Keratinocyte (primary cell): ENCODE results near the gene ADM. TPM values are rescaled to one million over a fixed set of nuclear protein-coding genes. Genes with fewer than 3 reads are reported as not detected.

Experiments
- DNase-seq: peaks from one replicate; pipeline ENCODE4 v3.0.0-alpha.2; 2011; ENCODE audit warnings: low read depth, missing footprints, low spot score
- FAIRE-seq: peaks from 2 replicates; lab custom pipeline; 2011; peaks lifted over from hg19 to GRCh38; lab: Jason Lieb, UNC
- H2AFZ ChIP-seq: 2 replicates; pipeline ENCODE4 v1.6.0; 2012; ENCODE audit warnings: low read length, control low read depth, inconsistent platforms; ENCODE audit not compliant: control insufficient read depth
- H3K27ac ChIP-seq: 2 replicates; pipeline ENCODE4 v1.5.1; 2011; ENCODE audit warnings: low read length; ENCODE audit not compliant: control insufficient read depth, insufficient read depth
- H3K27me3 ChIP-seq: 3 replicates; pipeline ENCODE4 v1.6.0; 2011; ENCODE audit warnings: low read length; ENCODE audit not compliant: control insufficient read depth, insufficient read depth; ENCODE audit errors: extremely low read depth
- H3K36me3 ChIP-seq, 2 experiments: 2 replicates in 1 of 2; 3 replicates in 1 of 2; pipeline ENCODE4 v1.5.1; 2011; ENCODE audit warnings: low read length in 2 of 2, mild to moderate bottlenecking in 1 of 2; ENCODE audit not compliant: control insufficient read depth in 2 of 2, insufficient read depth in 2 of 2; ENCODE audit errors: extremely low read depth in 1 of 2
- H3K4me1 ChIP-seq: 3 replicates; pipeline ENCODE4 v1.5.1; 2011; ENCODE audit warnings: low read length; ENCODE audit not compliant: control insufficient read depth, insufficient read depth; ENCODE audit errors: extremely low read depth
- H3K4me2 ChIP-seq: 3 replicates; pipeline ENCODE4 v1.6.0; 2011; ENCODE audit warnings: low read depth, low read length; ENCODE audit not compliant: control insufficient read depth, insufficient read depth; ENCODE audit errors: extremely low read depth
- H3K4me3 ChIP-seq, 3 experiments: fragments of 200-600 bp in 1 of 3; sonication (generic) in 1 of 3; 2 replicates in 2 of 3; 3 replicates in 1 of 3; pipeline ENCODE4 v1.5.1; 2011 to 2016; ENCODE audit warnings: low read length in 3 of 3, mild to moderate bottlenecking in 3 of 3, control low read depth in 2 of 3, inconsistent platforms in 1 of 3, low read depth in 1 of 3, mixed read lengths in 1 of 3, mixed run types in 1 of 3, moderate library complexity in 1 of 3; ENCODE audit not compliant: control insufficient read depth in 2 of 3, insufficient read depth in 2 of 3; ENCODE audit errors: extremely low read depth in 1 of 3
- H3K79me2 ChIP-seq: 2 replicates; pipeline ENCODE4 v1.6.0; 2012; ENCODE audit warnings: low read length; ENCODE audit not compliant: control insufficient read depth, insufficient read depth
- H3K9ac ChIP-seq: 3 replicates; pipeline ENCODE4 v1.6.0; 2011; ENCODE audit warnings: low read length; ENCODE audit not compliant: control insufficient read depth, insufficient read depth; ENCODE audit errors: extremely low read depth
- H3K9me1 ChIP-seq: 3 replicates; pipeline ENCODE4 v1.6.0; 2011; ENCODE audit warnings: low read length; ENCODE audit not compliant: control insufficient read depth, insufficient read depth; ENCODE audit errors: extremely low read depth
- H3K9me3 ChIP-seq: 2 replicates; pipeline ENCODE4 v1.5.1; 2012; ENCODE audit warnings: low read depth, low read length; ENCODE audit not compliant: control insufficient read depth
- H4K20me1 ChIP-seq: 3 replicates; pipeline ENCODE4 v1.6.0; 2011; ENCODE audit warnings: low read length; ENCODE audit not compliant: control insufficient read depth, insufficient read depth; ENCODE audit errors: extremely low read depth
- CTCF ChIP-seq, 3 experiments: IDR thresholded peaks in 1 of 3; conservative IDR thresholded peaks in 1 of 3; optimal IDR thresholded peaks in 1 of 3; 2 replicates in 2 of 3; 3 replicates in 1 of 3; pipeline versions ENCODE3 to v1.5.1; 2011; ENCODE audit warnings: low read length in 3 of 3, mild to moderate bottlenecking in 3 of 3, moderate library complexity in 2 of 3, control low read depth in 1 of 3, inconsistent platforms in 1 of 3; ENCODE audit not compliant: insufficient read depth in 2 of 3; ENCODE audit errors: extremely low read depth in 1 of 3
- EZH2 ChIP-seq: IDR thresholded peaks from one replicate; pipeline ENCODE4 v1.6.1; 2012; ENCODE audit warnings: inconsistent platforms, mild to moderate bottlenecking, low read length, moderate library complexity
- dilution Hi-C: fragments of 300-500 bp; cut with MboI; formaldehyde crosslinking; loops from one replicate; pipeline ENCODE4 v1.7.0; 2020; ENCODE audit warnings: low sequenced_read_pairs; ENCODE audit not compliant: extremely low pct_ligation_motif_present
- polyA plus RNA-seq, 5 experiments: library from polyadenylated mRNA; depleted of rRNA in 3 of 5; stranded (reverse) in 3 of 5; stranded (forward) in 1 of 5; unstranded in 1 of 5; fragments of >200 nt; gene quantifications; 1 replicate in 1 of 5; 2 replicates in 3 of 5; 3 replicates in 1 of 5; pipeline versions ENCODE4 v1.2.1 to v1.2.3, GENCODE V29; 2011 to 2012; ENCODE audit warnings: missing spikeins in 2 of 5, low read depth in 1 of 5, low replicate concordance in 1 of 5

Gene ADM
- polyA plus RNA-seq, 1 donor (not counting 4 experiments of a cell fraction or from before 2014, with no cell fraction given): 57.9 TPM

GRCh38 chr11:10305262-10305963 lies 540 bp downstream of the ADM start:
- H3K9me3 ChIP-seq: no peaks in the 10 kb centered on the region
- no peak for DNase-seq
- no peaks in the 10 kb centered on the region for H4K20me1 ChIP-seq
- peaks cover 0 to 5% of the 10 kb centered on the region in 2 experiments for H3K36me3 ChIP-seq
- peak overlapping the region; percentile 96 for H3K4me2 ChIP-seq
- peak overlapping the region; percentile 89 to 97 (median 97) for H3K4me3 ChIP-seq
- H3K9ac ChIP-seq: peak overlapping the region; percentile 89
- peak overlapping the region; percentile 47 for H2AFZ ChIP-seq
- H3K27ac ChIP-seq: peak overlapping the region; percentile 90
- H3K79me2 ChIP-seq: peaks cover 26% of the 10 kb centered on the region
- no peak for TF ChIP-seq EZH2
- TF ChIP-seq CTCF (optimal IDR thresholded peaks at IDR 0.05 in 1 of 3, IDR thresholded peaks at IDR 0.05 in 1 of 3, conservative IDR thresholded peaks at IDR 0.05 in 1 of 3; ENCODE audit: extremely low read depth in 1 of 3, insufficient read depth in 2 of 3, low read length in 3 of 3): no peak
- FAIRE-seq: no peak
- H3K27me3 ChIP-seq: no peaks in the 10 kb centered on the region
- dilution Hi-C loops: no loop called here
- H3K4me1 ChIP-seq: peaks cover 39% of the 10 kb centered on the region
- H3K9me1 ChIP-seq: no peaks in the 10 kb centered on the region

- Histone ChIP-seq H3K9me1 (no peaks in the 10 kb centered on the region), H3K4me1 (peaks cover 40% of the 10 kb centered on the region), H3K9ac (peak overlapping the region; percentile 89), H3K9me3 (no peaks in the 10 kb centered on the region), H3K4me3 (peak overlapping the region; percentile 89 to 97 (median 97)), H2AFZ (peak overlapping the region; percentile 47), H4K20me1 (no peaks in the 10 kb centered on the region), H3K27me3 (no peaks in the 10 kb centered on the region), H3K36me3 (peaks cover 0 to 5% of the 10 kb centered on the region in 2 experiments), H3K4me2 (peak overlapping the region; percentile 96), H3K27ac (peak overlapping the region; percentile 90), H3K79me2 (peaks cover 26% of the 10 kb centered on the region)
- no peak for DNase-seq
- TF ChIP-seq CTCF (optimal IDR thresholded peaks at IDR 0.05 in 1 of 3, IDR thresholded peaks at IDR 0.05 in 1 of 3, conservative IDR thresholded peaks at IDR 0.05 in 1 of 3; ENCODE audit: extremely low read depth in 1 of 3, insufficient read depth in 2 of 3, low read length in 3 of 3): no peak
- TF ChIP-seq EZH2: no peak
- no peak for FAIRE-seq
- dilution Hi-C loops: no loop called here
These were observed 1.4 kb downstream of the ADM start for GRCh38 chr11:10305964-10306918.
